ENCODE results near the gene VAV2.

DNA sequence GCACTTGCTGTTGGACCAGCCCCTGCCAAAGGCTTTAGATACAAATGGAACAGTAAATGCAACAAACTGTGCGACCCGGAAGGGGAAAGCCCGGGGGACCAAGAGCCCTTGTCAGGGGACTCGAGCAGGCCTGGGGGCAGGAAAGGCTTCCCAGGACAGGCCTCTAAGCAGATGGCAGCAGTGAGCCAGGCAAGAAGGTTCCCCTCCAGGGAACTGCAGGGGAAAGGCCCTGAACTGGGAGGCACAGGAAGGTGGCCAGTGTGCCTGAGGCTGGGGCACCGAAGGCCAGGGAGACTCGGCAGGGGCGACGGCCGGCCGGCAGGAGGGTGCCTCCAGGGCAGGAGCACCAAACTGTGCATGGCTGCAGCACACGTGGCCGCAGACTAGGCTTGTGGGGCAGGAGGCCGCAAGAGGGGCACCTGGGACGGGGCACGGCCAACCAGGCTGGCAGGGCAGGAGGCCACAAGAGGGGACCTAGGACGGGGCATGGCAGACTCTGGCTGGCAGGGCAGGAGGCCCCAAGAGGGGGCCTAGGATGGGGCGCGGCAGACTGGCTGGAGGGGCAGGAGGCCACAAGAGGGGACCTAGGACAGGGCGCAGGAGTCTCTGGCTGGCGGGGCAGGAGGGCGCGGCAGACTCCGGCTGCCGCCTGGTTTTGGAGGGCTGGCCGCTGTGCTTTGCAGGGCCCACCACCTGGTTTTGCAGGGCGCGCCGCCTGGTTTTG, 10.0 kb downstream of the VAV2 start:
- TF ChIP-seq, protein P1, sequence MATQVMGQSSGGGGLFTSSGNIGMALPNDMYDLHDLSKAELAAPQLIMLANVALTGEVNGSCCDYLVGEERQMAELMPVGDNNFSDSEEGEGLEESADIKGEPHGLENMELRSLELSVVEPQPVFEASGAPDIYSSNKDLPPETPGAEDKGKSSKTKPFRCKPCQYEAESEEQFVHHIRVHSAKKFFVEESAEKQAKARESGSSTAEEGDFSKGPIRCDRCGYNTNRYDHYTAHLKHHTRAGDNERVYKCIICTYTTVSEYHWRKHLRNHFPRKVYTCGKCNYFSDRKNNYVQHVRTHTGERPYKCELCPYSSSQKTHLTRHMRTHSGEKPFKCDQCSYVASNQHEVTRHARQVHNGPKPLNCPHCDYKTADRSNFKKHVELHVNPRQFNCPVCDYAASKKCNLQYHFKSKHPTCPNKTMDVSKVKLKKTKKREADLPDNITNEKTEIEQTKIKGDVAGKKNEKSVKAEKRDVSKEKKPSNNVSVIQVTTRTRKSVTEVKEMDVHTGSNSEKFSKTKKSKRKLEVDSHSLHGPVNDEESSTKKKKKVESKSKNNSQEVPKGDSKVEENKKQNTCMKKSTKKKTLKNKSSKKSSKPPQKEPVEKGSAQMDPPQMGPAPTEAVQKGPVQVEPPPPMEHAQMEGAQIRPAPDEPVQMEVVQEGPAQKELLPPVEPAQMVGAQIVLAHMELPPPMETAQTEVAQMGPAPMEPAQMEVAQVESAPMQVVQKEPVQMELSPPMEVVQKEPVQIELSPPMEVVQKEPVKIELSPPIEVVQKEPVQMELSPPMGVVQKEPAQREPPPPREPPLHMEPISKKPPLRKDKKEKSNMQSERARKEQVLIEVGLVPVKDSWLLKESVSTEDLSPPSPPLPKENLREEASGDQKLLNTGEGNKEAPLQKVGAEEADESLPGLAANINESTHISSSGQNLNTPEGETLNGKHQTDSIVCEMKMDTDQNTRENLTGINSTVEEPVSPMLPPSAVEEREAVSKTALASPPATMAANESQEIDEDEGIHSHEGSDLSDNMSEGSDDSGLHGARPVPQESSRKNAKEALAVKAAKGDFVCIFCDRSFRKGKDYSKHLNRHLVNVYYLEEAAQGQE (IDR thresholded peaks at IDR 0.05; ENCODE audit: insufficient read depth in 1 of 2, low read depth in 2 of 2, low read length in 1 of 2), result no peak
- TF ChIP-seq, protein P2, sequence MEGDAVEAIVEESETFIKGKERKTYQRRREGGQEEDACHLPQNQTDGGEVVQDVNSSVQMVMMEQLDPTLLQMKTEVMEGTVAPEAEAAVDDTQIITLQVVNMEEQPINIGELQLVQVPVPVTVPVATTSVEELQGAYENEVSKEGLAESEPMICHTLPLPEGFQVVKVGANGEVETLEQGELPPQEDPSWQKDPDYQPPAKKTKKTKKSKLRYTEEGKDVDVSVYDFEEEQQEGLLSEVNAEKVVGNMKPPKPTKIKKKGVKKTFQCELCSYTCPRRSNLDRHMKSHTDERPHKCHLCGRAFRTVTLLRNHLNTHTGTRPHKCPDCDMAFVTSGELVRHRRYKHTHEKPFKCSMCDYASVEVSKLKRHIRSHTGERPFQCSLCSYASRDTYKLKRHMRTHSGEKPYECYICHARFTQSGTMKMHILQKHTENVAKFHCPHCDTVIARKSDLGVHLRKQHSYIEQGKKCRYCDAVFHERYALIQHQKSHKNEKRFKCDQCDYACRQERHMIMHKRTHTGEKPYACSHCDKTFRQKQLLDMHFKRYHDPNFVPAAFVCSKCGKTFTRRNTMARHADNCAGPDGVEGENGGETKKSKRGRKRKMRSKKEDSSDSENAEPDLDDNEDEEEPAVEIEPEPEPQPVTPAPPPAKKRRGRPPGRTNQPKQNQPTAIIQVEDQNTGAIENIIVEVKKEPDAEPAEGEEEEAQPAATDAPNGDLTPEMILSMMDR (IDR thresholded peaks at IDR 0.05), result no peak
- TF ChIP-seq POLR2AphosphoS5 (IDR thresholded peaks at IDR 0.05; ENCODE audit: low read depth, low read length), result no peak
- no peak for TF ChIP-seq TCF7L2 (IDR thresholded peaks at IDR 0.05; ENCODE audit: low read depth, low read length)
